Endothelial cell of umbilical vein (primary cell): ENCODE results near the gene PPP4R3B. TPM values are rescaled to one million over a fixed set of nuclear protein-coding genes. Genes with fewer than 3 reads are reported as not detected.
A peak's percentile ranks its signal among the peaks of the same experiment; 100 is the strongest.

Experiments
- BruUV-seq: library from RNA; stranded (reverse); fragments of 400-500 nt; replicated peaks from 2 replicates; lab custom pipeline; 2021; lab: Mats Ljungman, UMichigan
- CTCF ChIA-PET: fragments of 300-600, 350-600 bp; sonication (Branson Sonifier 250); formaldehyde crosslinking; loops from one replicate; lab custom pipeline; 2021; ENCODE audit warnings: antibody characterized with exemption, inconsistent platforms; lab: Charles Lee
- POLR2A ChIA-PET: fragments of 300-600, 350-600 bp; sonication (Branson Sonifier 250); formaldehyde crosslinking; loops from one replicate; lab custom pipeline; 2021; ENCODE audit warnings: antibody characterized with exemption, inconsistent platforms; lab: Charles Lee
- DNase-seq: peaks from one replicate; pipeline ENCODE4 v3.0.0-alpha.2; 2011; ENCODE audit warnings: low read depth, low spot score
- FAIRE-seq: peaks from 2 replicates; lab custom pipeline; 2011; peaks lifted over from hg19 to GRCh38; lab: Jason Lieb, UNC
- H2AFZ ChIP-seq: 2 replicates; pipeline ENCODE4 v1.6.0; 2012; ENCODE audit warnings: low read depth, low read length, control low read depth, inconsistent platforms
- H3K27ac ChIP-seq: 2 replicates; pipeline ENCODE4 v1.5.1; 2011; ENCODE audit warnings: low read depth, mild to moderate bottlenecking, control low read depth, low read length, moderate library complexity; ENCODE audit not compliant: insufficient read depth
- H3K27me3 ChIP-seq, 2 experiments: 2 replicates each; pipeline versions ENCODE4 v1.6.0 to v1.6.1; 2011; ENCODE audit warnings: low read length in 2 of 2, mixed read lengths in 1 of 2; ENCODE audit not compliant: control insufficient read depth in 2 of 2, insufficient read depth in 2 of 2
- H3K36me3 ChIP-seq, 2 experiments: 2 replicates in 1 of 2; 3 replicates in 1 of 2; pipeline ENCODE4 v1.5.1; 2011; ENCODE audit warnings: low read length in 2 of 2, mild to moderate bottlenecking in 1 of 2, moderate library complexity in 1 of 2; ENCODE audit not compliant: control insufficient read depth in 2 of 2, insufficient read depth in 2 of 2; ENCODE audit errors: extremely low read depth in 1 of 2
- H3K4me1 ChIP-seq: 3 replicates; pipeline ENCODE4 v1.5.1; 2011; ENCODE audit warnings: mild to moderate bottlenecking, low read length; ENCODE audit not compliant: control insufficient read depth, insufficient read depth; ENCODE audit errors: extremely low read depth
- H3K4me2 ChIP-seq: 2 replicates; pipeline ENCODE4 v1.6.1; 2011; ENCODE audit warnings: low read length, control low read depth, mixed read lengths; ENCODE audit not compliant: insufficient read depth
- H3K4me3 ChIP-seq, 3 experiments: fragments of 200-600 bp in 1 of 3; sonication (generic), shearing (Covaris generic) in 1 of 3; replicated peaks in 1 of 3; 2 replicates each; pipeline ENCODE4 v1.5.1; 2011 to 2016; ENCODE audit warnings: control low read depth in 3 of 3, low read length in 3 of 3, mild to moderate bottlenecking in 2 of 3, inconsistent platforms in 1 of 3, low read depth in 1 of 3, moderate library complexity in 1 of 3; ENCODE audit not compliant: insufficient read depth in 1 of 3
- H3K79me2 ChIP-seq: 2 replicates; pipeline ENCODE4 v1.6.0; 2012; ENCODE audit warnings: low read length, inconsistent platforms; ENCODE audit not compliant: control insufficient read depth, insufficient read depth
- H3K9ac ChIP-seq: replicated peaks from 2 replicates; pipeline ENCODE3; 2011; ENCODE audit warnings: low read length, control low read depth; ENCODE audit not compliant: insufficient read depth; ENCODE audit errors: extremely low read depth
- H3K9me1 ChIP-seq: replicated peaks from 3 replicates; pipeline ENCODE4 v1.6.0; 2011; ENCODE audit warnings: mild to moderate bottlenecking, low read length; ENCODE audit not compliant: control insufficient read depth, insufficient read depth; ENCODE audit errors: extremely low read depth
- H3K9me3 ChIP-seq: replicated peaks from 2 replicates; pipeline ENCODE4 v1.5.1; 2012; ENCODE audit warnings: low read length, inconsistent platforms; ENCODE audit not compliant: control insufficient read depth, insufficient read depth
- H4K20me1 ChIP-seq: replicated peaks from 2 replicates; pipeline ENCODE3; 2011; ENCODE audit warnings: mild to moderate bottlenecking, low read length; ENCODE audit not compliant: control insufficient read depth, insufficient read depth; ENCODE audit errors: extremely low read depth
- FOS ChIP-seq: IDR thresholded peaks from 2 replicates; pipeline ENCODE4 v1.6.1; 2011; ENCODE audit warnings: mild to moderate bottlenecking, low read length, moderate library complexity, borderline replicate concordance; ENCODE audit not compliant: insufficient read depth
- GATA2 ChIP-seq: IDR thresholded peaks from 2 replicates; pipeline ENCODE4 v1.7.0; 2011; ENCODE audit warnings: low read depth, mild to moderate bottlenecking, moderate library complexity, mixed read lengths, low read length; ENCODE audit not compliant: insufficient read length, insufficient read depth
- JUN ChIP-seq: IDR thresholded peaks from 2 replicates; pipeline ENCODE4 v1.6.1; 2011; ENCODE audit warnings: borderline replicate concordance, low read depth; ENCODE audit not compliant: insufficient read length, insufficient read depth
- POLR2A ChIP-seq: IDR thresholded peaks from 2 replicates; pipeline ENCODE4 v1.6.1; 2012; ENCODE audit warnings: low read depth, mild to moderate bottlenecking, control low read depth, low read length
- POLR2AphosphoS5 ChIP-seq: IDR thresholded peaks from 2 replicates; pipeline ENCODE4 v1.6.1; 2012; ENCODE audit warnings: low read depth, mild to moderate bottlenecking, control low read depth, low read length, moderate library complexity; ENCODE audit not compliant: insufficient read depth
- dilution Hi-C: fragments of 300-500 bp; cut with MboI; formaldehyde crosslinking; loops from one replicate; pipeline ENCODE4 v1.15.0; 2019; ENCODE audit warnings: low sequenced_read_pairs; ENCODE audit not compliant: extremely low pct_ligation_motif_present
- intact Hi-C: fragments of 100-400 bp; cut with micrococcal nuclease; formaldehyde crosslinking; loops from one replicate; pipeline ENCODE4 v1.10.0; 2022
- polyA plus RNA-seq, 4 experiments: library from polyadenylated mRNA; depleted of rRNA in 3 of 4; stranded (reverse) in 3 of 4; unstranded in 1 of 4; fragments of >200 nt; gene quantifications; 2 replicates each; pipeline versions ENCODE4 v1.2.1 to v1.2.3, GENCODE V29; 2011 to 2012; ENCODE audit warnings: missing spikeins in 1 of 4
- total RNA-seq: library from RNA; stranded (reverse); gene quantifications from 2 replicates; pipeline ENCODE4 v1.2.3, GENCODE V29; 2021
- TF ChIP-seq, protein P1 (sequence below): IDR thresholded peaks from 2 replicates; pipeline ENCODE4 v1.6.1; 2011; ENCODE audit not compliant: insufficient read depth, insufficient read length

The PPP4R3B gene
- total and polyA plus RNA-seq, 2 donors (not counting 3 experiments of a cell fraction or from before 2014, with no cell fraction given): 11.2 to 51.5 TPM

- no TSS peak for BruUV-seq
- H3K4me1 ChIP-seq: peaks cover 21% of the 10 kb centered on the region
- TF ChIP-seq GATA2 (no peak), POLR2A (no peak), JUN (peak; percentile 43), FOS (peak; percentile 63), POLR2AphosphoS5 (no peak)
- TF ChIP-seq, protein P1, sequence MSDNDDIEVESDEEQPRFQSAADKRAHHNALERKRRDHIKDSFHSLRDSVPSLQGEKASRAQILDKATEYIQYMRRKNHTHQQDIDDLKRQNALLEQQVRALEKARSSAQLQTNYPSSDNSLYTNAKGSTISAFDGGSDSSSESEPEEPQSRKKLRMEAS: no peak
- H3K4me2 ChIP-seq: peak overlapping the region; percentile 86
- peaks cover 7% of the 10 kb centered on the region for H3K79me2 ChIP-seq
- no peaks in the 10 kb centered on the region for H3K9me3 ChIP-seq
- dilution Hi-C loops (no loop called here), intact Hi-C loops (loop anchor here (2.0 kb wide), 1 partner anchor 31 kb away; the partner anchor contains the start of gene PPP4R3B)
- DNase-seq: peak; percentile 53
- no peak for FAIRE-seq
- H3K27me3 ChIP-seq: no peaks in the 10 kb centered on the region
- H3K27ac ChIP-seq: peak overlapping the region; percentile 85
- peak overlapping the region in 1 of 3 experiments; percentile 8 for H3K4me3 ChIP-seq
- H4K20me1 ChIP-seq: no peaks in the 10 kb centered on the region
- H3K9ac ChIP-seq: peak overlapping the region; percentile 51
- H3K36me3 ChIP-seq: peaks cover 0 to 5% of the 10 kb centered on the region in 2 experiments
- ChIA-PET POLR2A (no interaction called here), CTCF (no interaction called here)
- H3K9me1 ChIP-seq: no peaks in the 10 kb centered on the region
- no peak overlapping the region for H2AFZ ChIP-seq
Observed at GRCh38 chr2:55585451-55586080, 31.9 kb downstream of the PPP4R3B start.
